GM10266 (cell line): ENCODE data around the gene ARRB2.
A peak's percentile ranks its signal among the peaks of the same experiment; 100 is the strongest.

Source experiments
- DNase-seq: peaks from one replicate; pipeline ENCODE4 v3.0.0; 2012; ENCODE audit errors: extremely low spot score
- TF ChIP-seq, protein P1 (sequence below): IDR thresholded peaks from 2 replicates; pipeline ENCODE4 v1.5.1; 2012; ENCODE audit warnings: mild to moderate bottlenecking, low read depth; ENCODE audit not compliant: control insufficient read depth, insufficient read depth; ENCODE audit errors: missing control alignments

The ARRB2 gene

DNA sequence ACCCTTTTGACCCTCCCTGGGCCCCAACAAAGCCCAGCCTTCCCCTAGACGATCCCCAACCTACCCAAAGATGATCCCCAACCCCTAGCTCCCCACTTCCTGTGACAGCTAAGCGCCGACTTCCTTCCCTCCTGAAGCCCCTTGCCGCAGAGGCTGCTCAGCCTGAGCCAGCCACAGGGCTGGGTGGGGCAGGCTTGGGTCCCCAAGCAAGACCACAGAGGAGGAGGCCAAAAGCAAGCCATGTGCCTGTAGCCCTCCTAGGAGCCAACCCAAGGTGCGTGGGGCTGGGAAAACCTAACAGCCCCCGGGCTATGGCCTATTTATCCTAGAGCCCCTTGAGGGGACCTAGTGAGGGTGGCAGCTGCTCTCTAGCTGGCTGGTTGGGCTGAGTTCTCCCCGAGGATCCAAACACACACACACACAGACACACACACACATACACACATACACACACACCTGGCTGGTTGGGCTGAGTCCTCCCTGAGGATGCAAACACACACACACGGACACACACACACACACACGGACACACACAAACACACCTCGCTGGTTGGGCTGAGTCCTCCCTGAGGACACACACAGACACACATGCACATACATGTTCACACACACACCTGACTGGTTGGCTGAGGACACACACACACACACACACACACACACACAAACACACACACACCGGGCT, 4.8 kb downstream of the ARRB2 start:
- TF ChIP-seq, protein P1, sequence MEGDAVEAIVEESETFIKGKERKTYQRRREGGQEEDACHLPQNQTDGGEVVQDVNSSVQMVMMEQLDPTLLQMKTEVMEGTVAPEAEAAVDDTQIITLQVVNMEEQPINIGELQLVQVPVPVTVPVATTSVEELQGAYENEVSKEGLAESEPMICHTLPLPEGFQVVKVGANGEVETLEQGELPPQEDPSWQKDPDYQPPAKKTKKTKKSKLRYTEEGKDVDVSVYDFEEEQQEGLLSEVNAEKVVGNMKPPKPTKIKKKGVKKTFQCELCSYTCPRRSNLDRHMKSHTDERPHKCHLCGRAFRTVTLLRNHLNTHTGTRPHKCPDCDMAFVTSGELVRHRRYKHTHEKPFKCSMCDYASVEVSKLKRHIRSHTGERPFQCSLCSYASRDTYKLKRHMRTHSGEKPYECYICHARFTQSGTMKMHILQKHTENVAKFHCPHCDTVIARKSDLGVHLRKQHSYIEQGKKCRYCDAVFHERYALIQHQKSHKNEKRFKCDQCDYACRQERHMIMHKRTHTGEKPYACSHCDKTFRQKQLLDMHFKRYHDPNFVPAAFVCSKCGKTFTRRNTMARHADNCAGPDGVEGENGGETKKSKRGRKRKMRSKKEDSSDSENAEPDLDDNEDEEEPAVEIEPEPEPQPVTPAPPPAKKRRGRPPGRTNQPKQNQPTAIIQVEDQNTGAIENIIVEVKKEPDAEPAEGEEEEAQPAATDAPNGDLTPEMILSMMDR: no peak
- DNase-seq: peak; percentile 39

DNA sequence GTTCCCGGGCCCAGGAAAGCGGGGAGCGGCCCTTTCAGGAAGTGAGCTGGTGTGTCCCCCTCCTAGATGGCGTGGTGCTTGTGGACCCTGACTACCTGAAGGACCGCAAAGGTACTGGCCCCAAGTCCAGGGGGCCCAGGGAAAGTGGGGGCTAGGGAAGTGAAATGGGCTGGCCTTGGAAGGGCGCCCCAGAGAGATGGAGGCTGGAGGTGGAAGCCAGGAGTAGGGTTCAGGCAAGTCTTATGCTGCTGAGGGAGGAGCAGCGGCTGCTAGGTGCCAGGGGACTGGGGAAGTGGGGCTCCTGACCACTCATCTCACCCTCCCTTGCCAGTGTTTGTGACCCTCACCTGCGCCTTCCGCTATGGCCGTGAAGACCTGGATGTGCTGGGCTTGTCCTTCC, 5.6 kb downstream of the ARRB2 start:
- TF ChIP-seq, protein P1: no peak
- no peak for DNase-seq

DNA sequence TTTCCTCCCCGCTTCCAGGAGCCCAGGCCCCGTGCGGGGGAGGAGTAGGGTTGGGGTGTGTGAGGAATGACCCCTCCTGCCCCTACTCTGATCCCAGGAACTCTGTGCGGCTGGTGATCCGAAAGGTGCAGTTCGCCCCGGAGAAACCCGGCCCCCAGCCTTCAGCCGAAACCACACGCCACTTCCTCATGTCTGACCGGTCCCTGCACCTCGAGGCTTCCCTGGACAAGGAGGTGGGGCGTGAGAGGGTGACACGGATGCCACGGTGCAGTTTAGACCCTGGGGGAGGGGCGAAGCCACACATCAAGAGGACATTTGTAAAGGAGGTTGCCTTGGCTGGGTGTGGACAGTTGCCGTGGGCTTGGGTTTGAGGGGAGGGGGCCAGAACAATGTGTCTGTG, 7.4 kb downstream of the ARRB2 start:
- TF ChIP-seq, protein P1: no peak
- DNase-seq: no peak

DNA sequence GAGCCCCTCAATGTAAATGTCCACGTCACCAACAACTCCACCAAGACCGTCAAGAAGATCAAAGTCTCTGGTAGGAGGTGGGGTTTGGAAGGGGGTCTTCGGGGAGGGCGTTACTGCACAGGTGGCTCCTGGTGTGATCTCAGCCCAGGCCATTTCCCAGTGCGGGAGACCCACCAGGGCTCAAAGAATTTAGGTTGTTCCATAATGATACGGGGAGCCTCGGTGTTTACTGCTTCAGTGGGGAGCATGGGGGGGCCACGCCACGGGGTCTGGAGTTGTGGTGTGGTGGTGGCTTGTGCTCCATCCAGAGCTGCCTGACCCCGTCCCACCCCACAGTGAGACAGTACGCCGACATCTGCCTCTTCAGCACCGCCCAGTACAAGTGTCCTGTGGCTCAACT, 7.8 kb downstream of the ARRB2 start:
- DNase-seq: no peak
- TF ChIP-seq, protein P1: no peak

DNA sequence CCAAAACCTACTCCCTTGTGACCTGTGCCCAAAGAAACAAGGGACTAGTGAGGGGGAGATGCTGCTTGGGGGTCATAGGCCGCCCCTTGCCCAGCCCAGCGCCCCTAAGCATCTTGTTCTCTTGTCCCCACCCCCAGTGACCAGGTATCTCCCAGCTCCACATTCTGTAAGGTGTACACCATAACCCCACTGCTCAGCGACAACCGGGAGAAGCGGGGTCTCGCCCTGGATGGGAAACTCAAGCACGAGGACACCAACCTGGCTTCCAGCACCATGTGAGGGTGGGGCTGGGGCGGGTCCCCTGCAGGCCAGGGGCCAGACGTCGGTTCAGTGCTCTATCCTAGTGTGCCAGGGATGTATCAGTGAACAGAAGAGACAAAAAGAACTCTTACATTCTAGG, 8.7 kb downstream of the ARRB2 start:
- TF ChIP-seq, protein P1: no peak
- no peak for DNase-seq

DNA sequence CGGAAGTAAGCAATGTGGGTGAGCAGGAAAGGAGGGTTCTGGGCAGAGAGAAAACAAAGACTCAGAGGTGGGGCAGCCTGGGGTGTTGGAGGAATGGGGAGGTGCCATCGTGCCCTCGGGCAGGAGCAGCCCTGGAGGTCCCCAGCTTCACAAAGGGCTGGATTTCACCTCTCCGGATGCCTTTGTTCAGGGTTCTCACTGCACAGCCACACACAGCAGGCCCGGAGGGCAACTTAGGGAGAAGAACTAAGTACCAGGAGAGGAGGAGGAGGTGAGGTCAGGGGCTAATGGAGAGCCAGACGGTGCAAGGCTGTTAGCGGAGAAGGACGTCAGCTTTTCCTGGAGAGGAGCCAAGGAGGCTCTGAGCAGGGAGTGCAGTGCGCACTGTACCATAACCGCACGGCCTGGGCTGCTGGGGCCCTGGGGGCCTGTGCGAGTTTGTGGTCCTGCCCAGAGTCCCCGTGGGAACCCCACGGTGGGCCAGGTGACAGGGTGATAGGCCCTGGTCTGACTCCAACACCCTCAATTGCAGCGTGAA, 9.3 kb downstream of the ARRB2 start:
- DNase-seq: no peak
- TF ChIP-seq, protein P1: no peak

DNA sequence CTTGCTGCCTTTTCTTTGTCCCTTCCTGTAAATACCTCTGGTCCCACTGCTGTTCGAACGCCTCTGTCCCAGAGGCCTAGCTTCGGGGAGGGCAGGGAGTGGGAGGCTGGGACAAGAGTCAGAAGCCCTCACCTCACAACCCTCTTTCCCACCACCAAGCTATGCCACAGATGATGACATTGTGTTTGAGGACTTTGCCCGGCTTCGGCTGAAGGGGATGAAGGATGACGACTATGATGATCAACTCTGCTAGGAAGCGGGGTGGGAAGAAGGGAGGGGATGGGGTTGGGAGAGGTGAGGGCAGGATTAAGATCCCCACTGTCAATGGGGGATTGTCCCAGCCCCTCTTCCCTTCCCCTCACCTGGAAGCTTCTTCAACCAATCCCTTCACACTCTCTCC, 10.4 kb downstream of the ARRB2 start:
- DNase-seq: no peak
- TF ChIP-seq, protein P1: no peak
